ENCODE measurements around the gene FBXL14.

Gene FBXL14

DNA sequence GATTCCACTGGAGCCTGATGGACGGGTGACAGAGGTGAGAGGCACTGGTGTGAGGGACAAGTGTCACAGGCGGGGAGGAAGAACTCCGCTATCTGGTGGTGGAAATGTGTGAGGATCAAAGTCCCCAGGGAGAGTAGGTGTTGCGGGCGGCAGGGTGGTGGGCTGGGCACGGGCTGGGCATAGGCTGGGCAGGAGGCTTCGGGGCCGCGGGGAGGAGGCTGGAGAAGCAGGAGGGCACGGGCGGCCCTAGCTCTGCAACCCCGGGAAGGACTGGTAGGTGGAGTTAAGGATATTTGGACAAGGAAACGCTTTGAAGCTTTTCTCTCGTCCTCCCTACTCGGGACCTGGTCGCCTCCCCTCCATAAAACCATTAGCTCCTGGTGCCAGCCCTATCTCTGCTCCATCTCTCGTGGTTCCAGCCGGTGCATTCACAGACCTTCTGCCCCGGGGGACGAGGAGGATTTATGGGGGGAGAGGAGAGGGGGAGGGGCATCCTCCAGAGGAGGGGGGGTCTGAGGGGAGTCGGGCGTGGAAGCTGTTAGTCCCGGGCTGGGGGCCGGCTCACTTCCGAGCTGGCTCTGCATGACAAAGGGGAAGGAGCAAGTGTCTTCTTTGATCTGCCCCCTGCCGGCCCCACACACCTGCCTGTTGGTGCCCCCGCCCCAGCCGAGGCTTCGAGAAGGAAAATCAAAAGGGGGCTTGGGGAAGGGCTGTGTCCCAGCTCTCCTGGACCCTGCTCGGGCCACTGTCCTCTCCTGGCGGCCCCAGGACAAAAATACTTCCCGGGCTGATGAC is 35.2 kb upstream of the FBXL14 start:
- TF ChIP-seq YY1 (IDR thresholded peaks at IDR 0.05; ENCODE audit: low read depth) (no peak), EGR1 (IDR thresholded peaks at IDR 0.05) (no peak), EP300 (IDR thresholded peaks at IDR 0.05; ENCODE audit: borderline replicate concordance) (no peak), CREB1 (IDR thresholded peaks at IDR 0.05; ENCODE audit: low read depth) (no peak), NFIC (IDR thresholded peaks at IDR 0.05) (no peak), TEAD4 (IDR thresholded peaks at IDR 0.05) (no peak), RAD21 (IDR thresholded peaks at IDR 0.05; ENCODE audit: low read depth) (no peak), FOXM1 (IDR thresholded peaks at IDR 0.05; ENCODE audit: borderline replicate concordance, low read depth) (no peak), ZBTB7A (IDR thresholded peaks at IDR 0.05; ENCODE audit: low read depth) (no peak), TAF1 (IDR thresholded peaks at IDR 0.05; ENCODE audit: low read depth) (no peak), CEBPB (IDR thresholded peaks at IDR 0.05) (no peak), REST (IDR thresholded peaks at IDR 0.05; ENCODE audit: low read depth) (no peak)
- TF ChIP-seq, protein P1, sequence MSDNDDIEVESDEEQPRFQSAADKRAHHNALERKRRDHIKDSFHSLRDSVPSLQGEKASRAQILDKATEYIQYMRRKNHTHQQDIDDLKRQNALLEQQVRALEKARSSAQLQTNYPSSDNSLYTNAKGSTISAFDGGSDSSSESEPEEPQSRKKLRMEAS (IDR thresholded peaks at IDR 0.05) = no peak
- TF ChIP-seq, protein P2, sequence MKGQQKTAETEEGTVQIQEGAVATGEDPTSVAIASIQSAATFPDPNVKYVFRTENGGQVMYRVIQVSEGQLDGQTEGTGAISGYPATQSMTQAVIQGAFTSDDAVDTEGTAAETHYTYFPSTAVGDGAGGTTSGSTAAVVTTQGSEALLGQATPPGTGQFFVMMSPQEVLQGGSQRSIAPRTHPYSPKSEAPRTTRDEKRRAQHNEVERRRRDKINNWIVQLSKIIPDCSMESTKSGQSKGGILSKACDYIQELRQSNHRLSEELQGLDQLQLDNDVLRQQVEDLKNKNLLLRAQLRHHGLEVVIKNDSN (IDR thresholded peaks at IDR 0.05) = no peak

- TF ChIP-seq REST (IDR thresholded peaks at IDR 0.05; ENCODE audit: low read depth) = no peak
- TF ChIP-seq EGR1 (IDR thresholded peaks at IDR 0.05) = no peak
- TF ChIP-seq NFIC (IDR thresholded peaks at IDR 0.05) = no peak
- TF ChIP-seq YY1 (IDR thresholded peaks at IDR 0.05; ENCODE audit: low read depth) = no peak
- no peak for TF ChIP-seq TEAD4 (IDR thresholded peaks at IDR 0.05)
- TF ChIP-seq CEBPB (IDR thresholded peaks at IDR 0.05) = no peak
- no peak for TF ChIP-seq TCF12 (IDR thresholded peaks at IDR 0.05; ENCODE audit: low read depth)
- TF ChIP-seq EP300 (IDR thresholded peaks at IDR 0.05; ENCODE audit: borderline replicate concordance) = no peak
- TF ChIP-seq, protein P1 (IDR thresholded peaks at IDR 0.05) = no peak
- no peak for TF ChIP-seq TAF1 (IDR thresholded peaks at IDR 0.05; ENCODE audit: low read depth)
- no peak for TF ChIP-seq FOXM1 (IDR thresholded peaks at IDR 0.05; ENCODE audit: borderline replicate concordance, low read depth)
- no peak for TF ChIP-seq CREB1 (IDR thresholded peaks at IDR 0.05; ENCODE audit: low read depth)
- TF ChIP-seq, protein P2 (IDR thresholded peaks at IDR 0.05) = no peak
- TF ChIP-seq RAD21 (IDR thresholded peaks at IDR 0.05; ENCODE audit: low read depth) = no peak
- TF ChIP-seq ZBTB7A (IDR thresholded peaks at IDR 0.05; ENCODE audit: low read depth) = no peak
Observed at GRCh38 chr12:1628666-1629337, 34.4 kb upstream of the FBXL14 start, which contains the start of gene WNT5B. Gene WNT5B, plus strand, starts transcription at chr12:1629231. Its CDS starts 2,124 bp downstream, at chr12:1631355.

GRCh38 chr12:1622406-1622805 is 28.0 kb upstream of the FBXL14 start:
- no peak for TF ChIP-seq FOXM1 (IDR thresholded peaks at IDR 0.05; ENCODE audit: borderline replicate concordance, low read depth)
- TF ChIP-seq YY1 (IDR thresholded peaks at IDR 0.05; ENCODE audit: low read depth) = no peak
- TF ChIP-seq TCF12 (IDR thresholded peaks at IDR 0.05; ENCODE audit: low read depth) = no peak
- no peak for TF ChIP-seq TEAD4 (IDR thresholded peaks at IDR 0.05)
- no peak for TF ChIP-seq EP300 (IDR thresholded peaks at IDR 0.05; ENCODE audit: borderline replicate concordance)
- TF ChIP-seq RAD21 (IDR thresholded peaks at IDR 0.05; ENCODE audit: low read depth) = no peak
- TF ChIP-seq TAF1 (IDR thresholded peaks at IDR 0.05; ENCODE audit: low read depth) = no peak
- no peak for TF ChIP-seq CREB1 (IDR thresholded peaks at IDR 0.05; ENCODE audit: low read depth)
- no peak for TF ChIP-seq REST (IDR thresholded peaks at IDR 0.05; ENCODE audit: low read depth)
- no peak for TF ChIP-seq CEBPB (IDR thresholded peaks at IDR 0.05)
- TF ChIP-seq NFIC (IDR thresholded peaks at IDR 0.05) = no peak
- TF ChIP-seq, protein P2 (IDR thresholded peaks at IDR 0.05) = no peak
- no peak for TF ChIP-seq ZBTB7A (IDR thresholded peaks at IDR 0.05; ENCODE audit: low read depth)
- no peak for TF ChIP-seq EGR1 (IDR thresholded peaks at IDR 0.05)
